ENCODE results near the gene TGFBR3.

DNA sequence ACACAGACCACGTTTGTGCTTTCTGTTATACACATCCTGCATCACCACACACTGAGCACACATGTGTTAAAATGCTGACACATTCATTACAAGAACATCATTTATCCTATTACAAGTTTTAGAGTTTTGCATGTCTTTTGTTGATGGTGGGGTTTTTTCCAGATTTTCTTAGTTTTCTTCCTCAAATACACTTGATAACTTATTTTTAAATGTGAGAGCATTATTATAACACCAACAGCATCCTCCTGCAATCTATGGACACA, 67.3 kb downstream of the TGFBR3 start:
- TF ChIP-seq, protein P1, sequence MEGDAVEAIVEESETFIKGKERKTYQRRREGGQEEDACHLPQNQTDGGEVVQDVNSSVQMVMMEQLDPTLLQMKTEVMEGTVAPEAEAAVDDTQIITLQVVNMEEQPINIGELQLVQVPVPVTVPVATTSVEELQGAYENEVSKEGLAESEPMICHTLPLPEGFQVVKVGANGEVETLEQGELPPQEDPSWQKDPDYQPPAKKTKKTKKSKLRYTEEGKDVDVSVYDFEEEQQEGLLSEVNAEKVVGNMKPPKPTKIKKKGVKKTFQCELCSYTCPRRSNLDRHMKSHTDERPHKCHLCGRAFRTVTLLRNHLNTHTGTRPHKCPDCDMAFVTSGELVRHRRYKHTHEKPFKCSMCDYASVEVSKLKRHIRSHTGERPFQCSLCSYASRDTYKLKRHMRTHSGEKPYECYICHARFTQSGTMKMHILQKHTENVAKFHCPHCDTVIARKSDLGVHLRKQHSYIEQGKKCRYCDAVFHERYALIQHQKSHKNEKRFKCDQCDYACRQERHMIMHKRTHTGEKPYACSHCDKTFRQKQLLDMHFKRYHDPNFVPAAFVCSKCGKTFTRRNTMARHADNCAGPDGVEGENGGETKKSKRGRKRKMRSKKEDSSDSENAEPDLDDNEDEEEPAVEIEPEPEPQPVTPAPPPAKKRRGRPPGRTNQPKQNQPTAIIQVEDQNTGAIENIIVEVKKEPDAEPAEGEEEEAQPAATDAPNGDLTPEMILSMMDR (IDR thresholded peaks at IDR 0.05 in 4 of 5, conservative IDR thresholded peaks at IDR 0.05 in 1 of 5) = no peak
- TF ChIP-seq POLR2A (IDR thresholded peaks at IDR 0.05) = no peak

All from gastrocnemius medialis (tissue), 4 donors.